ENCODE results near the gene ZP4. TPM values are rescaled to one million over a fixed set of nuclear protein-coding genes. Genes with fewer than 3 reads are reported as not detected.

The ZP4 gene
- total and polyA plus RNA-seq, 9 of the 15 experiments (the other 6 are each of a cell fraction or from before 2014, with no cell fraction given): not detected

GRCh38 chr1:237927198-237927597 is 36.5 kb upstream of the ZP4 start:
- Histone ChIP-seq H3K4me3 (no peak overlapping the region), H2AFZ (ENCODE audit: low read depth, low read length) (no peak overlapping the region), H3K79me2 (ENCODE audit: control insufficient read depth, insufficient read depth, low read length) (no peaks in the 10 kb centered on the region), H3K9me1 (ENCODE audit: control insufficient read depth, insufficient read depth, low read length) (no peaks in the 10 kb centered on the region), H3K27ac (ENCODE audit: extremely low read depth, low read depth, low read length) (no peak overlapping the region), H3K9ac (ENCODE audit: insufficient read depth in 1 of 2, low read depth in 2 of 2, low read length in 2 of 2) (no peak overlapping the region), H3K9me3 (replicated peaks; ENCODE audit: control insufficient read depth, insufficient read depth, low read depth, low read length) (no peaks in the 10 kb centered on the region; the same call in 1 of the 2 replicates), H4K20me1 (replicated peaks; ENCODE audit: control insufficient read depth, insufficient read depth, low read length) (no peaks in the 10 kb centered on the region), H3K4me1 (replicated peaks in 1 of 2; ENCODE audit: control insufficient read depth in 2 of 2, insufficient read depth in 2 of 2, low read length in 2 of 2) (no peaks in the 10 kb centered on the region), H3K27me3 (ENCODE audit: control insufficient read depth in 2 of 2, insufficient read depth in 2 of 2, low read length in 2 of 2) (no peaks in the 10 kb centered on the region; a peak in 1 of 5 replicates), H3K36me3 (ENCODE audit: control insufficient read depth, insufficient read depth, low read length) (no peaks in the 10 kb centered on the region), H3K4me2 (ENCODE audit: insufficient read depth, low read length) (no peak overlapping the region)
- ATAC-seq: no peak
- BruUV-seq (replicated peaks): no TSS peak
- ChIA-PET POLR2A (no interaction called here), CTCF (ENCODE audit: low intra/inter-chr PET ratio) (no interaction called here)
- WGBS (ENCODE audit: insufficient coverage, low coverage, missing lambda C conversion rate): under 1% methylated on average over 15 of the region's 15 CpGs
- intact Hi-C loops (cut with micrococcal nuclease): no loop called here
- in situ Hi-C loops (cut with MboI): no loop called here
- no peak for DNase-seq (ENCODE audit: extremely low read depth in 1 of 4, low spot score in 3 of 4)
- FAIRE-seq: no peak
- TF ChIP-seq ZNF143 (CRISPR knock-in tag; IDR thresholded peaks at IDR 0.05): no peak
- TF ChIP-seq PRMT5 (CRISPR knock-in tag; IDR thresholded peaks at IDR 0.05): no peak
- no peak for TF ChIP-seq CSDE1 (IDR thresholded peaks at IDR 0.05)
- TF ChIP-seq, protein P1, sequence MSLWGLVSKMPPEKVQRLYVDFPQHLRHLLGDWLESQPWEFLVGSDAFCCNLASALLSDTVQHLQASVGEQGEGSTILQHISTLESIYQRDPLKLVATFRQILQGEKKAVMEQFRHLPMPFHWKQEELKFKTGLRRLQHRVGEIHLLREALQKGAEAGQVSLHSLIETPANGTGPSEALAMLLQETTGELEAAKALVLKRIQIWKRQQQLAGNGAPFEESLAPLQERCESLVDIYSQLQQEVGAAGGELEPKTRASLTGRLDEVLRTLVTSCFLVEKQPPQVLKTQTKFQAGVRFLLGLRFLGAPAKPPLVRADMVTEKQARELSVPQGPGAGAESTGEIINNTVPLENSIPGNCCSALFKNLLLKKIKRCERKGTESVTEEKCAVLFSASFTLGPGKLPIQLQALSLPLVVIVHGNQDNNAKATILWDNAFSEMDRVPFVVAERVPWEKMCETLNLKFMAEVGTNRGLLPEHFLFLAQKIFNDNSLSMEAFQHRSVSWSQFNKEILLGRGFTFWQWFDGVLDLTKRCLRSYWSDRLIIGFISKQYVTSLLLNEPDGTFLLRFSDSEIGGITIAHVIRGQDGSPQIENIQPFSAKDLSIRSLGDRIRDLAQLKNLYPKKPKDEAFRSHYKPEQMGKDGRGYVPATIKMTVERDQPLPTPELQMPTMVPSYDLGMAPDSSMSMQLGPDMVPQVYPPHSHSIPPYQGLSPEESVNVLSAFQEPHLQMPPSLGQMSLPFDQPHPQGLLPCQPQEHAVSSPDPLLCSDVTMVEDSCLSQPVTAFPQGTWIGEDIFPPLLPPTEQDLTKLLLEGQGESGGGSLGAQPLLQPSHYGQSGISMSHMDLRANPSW (CRISPR knock-in tag; IDR thresholded peaks at IDR 0.05): no peak
- no peak for TF ChIP-seq ZNF354B (CRISPR knock-in tag; IDR thresholded peaks at IDR 0.05)
- no peak for TF ChIP-seq ZNF318 (IDR thresholded peaks at IDR 0.05; ENCODE audit: borderline replicate concordance in 1 of 2, low read depth in 1 of 2)
- no peak for TF ChIP-seq SMARCC2 (IDR thresholded peaks at IDR 0.05; ENCODE audit: low read depth)
- no peak for TF ChIP-seq NR2C2 (CRISPR knock-in tag; IDR thresholded peaks at IDR 0.05)
- no peak for TF ChIP-seq NR2C2 (tag; IDR thresholded peaks at IDR 0.05)
- no peak for TF ChIP-seq ILK (tag; IDR thresholded peaks at IDR 0.05; ENCODE audit: borderline replicate concordance, low read depth)
- no peak for TF ChIP-seq ZNF197 (CRISPR knock-in tag; IDR thresholded peaks at IDR 0.05; ENCODE audit: low read depth)
- no peak for TF ChIP-seq TBP (optimal IDR thresholded peaks at IDR 0.05; ENCODE audit: low read depth, low read length)
- no peak for TF ChIP-seq ERF (CRISPR knock-in tag; IDR thresholded peaks at IDR 0.05)
- TF ChIP-seq ZKSCAN1 (IDR thresholded peaks at IDR 0.05; ENCODE audit: low read depth, low read length): no peak

Measured in K562 (cell line).